KMS-11 (cell line): ENCODE results near the gene ZFAND3.

Experiments
- H2AFZ ChIP-seq: fragments of 200-600 bp; sonication (generic); 2 replicates; pipeline ENCODE4 v1.6.1; 2016; ENCODE audit warnings: antibody characterized with exemption, mixed run types, low read depth
- H3K27ac ChIP-seq: fragments of 200-600 bp; sonication (generic); 2 replicates; pipeline ENCODE4 v1.6.1; 2016; ENCODE audit warnings: mild to moderate bottlenecking, mixed run types
- H3K27me3 ChIP-seq: fragments of 200-600 bp; sonication (generic); 2 replicates; pipeline ENCODE4 v1.6.1; 2017; ENCODE audit warnings: mild to moderate bottlenecking, low read depth, mixed run types, moderate library complexity; ENCODE audit not compliant: insufficient read depth
- H3K36me3 ChIP-seq: fragments of 200-600 bp; sonication (generic); 2 replicates; pipeline ENCODE4 v1.6.1; 2017; ENCODE audit warnings: mild to moderate bottlenecking, mixed run types; ENCODE audit not compliant: insufficient read depth
- H3K4me1 ChIP-seq: fragments of 200-600 bp; sonication (generic); 2 replicates; pipeline ENCODE4 v1.6.1; 2016; ENCODE audit warnings: mild to moderate bottlenecking, low read depth, mixed run types; ENCODE audit not compliant: poor library complexity, severe bottlenecking
- H3K4me2 ChIP-seq: fragments of 200-600 bp; sonication (generic); 2 replicates; pipeline ENCODE4 v1.7.0; 2016; ENCODE audit warnings: mild to moderate bottlenecking, mixed run types
- H3K4me3 ChIP-seq: fragments of 200-600 bp; sonication (generic); IDR thresholded peaks from 2 replicates; pipeline ENCODE4 v1.6.1; 2017; ENCODE audit warnings: low read depth, low read length, mixed read lengths; ENCODE audit not compliant: insufficient read depth
- H3K79me2 ChIP-seq: fragments of 200-600 bp; sonication (generic); 2 replicates; pipeline ENCODE4 v1.6.1; 2016; ENCODE audit warnings: low read depth, mixed run types; ENCODE audit not compliant: insufficient read depth
- H3K9ac ChIP-seq: fragments of 200-600 bp; sonication (generic); 2 replicates; pipeline ENCODE4 v1.6.1; 2016; ENCODE audit warnings: mild to moderate bottlenecking, mixed run types
- H4K20me1 ChIP-seq: fragments of 200-600 bp; sonication (generic); 2 replicates; pipeline ENCODE4 v1.6.1; 2016; ENCODE audit warnings: mild to moderate bottlenecking, mixed run types; ENCODE audit not compliant: insufficient read depth
- CTCF ChIP-seq: fragments of 200-600 bp; sonication (generic); conservative IDR thresholded peaks from 2 replicates; pipeline ENCODE4 v1.6.1; 2017; ENCODE audit warnings: low read depth, mild to moderate bottlenecking, antibody characterized with exemption, low read length, moderate library complexity, mixed read lengths

ZFAND3 gene

GRCh38 chr6:37845026-37845911 is 25.7 kb downstream of the ZFAND3 start:
- Histone ChIP-seq H3K27me3 (no peaks in the 10 kb centered on the region), H4K20me1 (0 out of 2 replicates have a peak, but pooled peaks cover 3% of the 10 kb centered on the region), H3K4me2 (no peak overlapping the region), H3K4me3 (no peak overlapping the region), H3K27ac (no peak overlapping the region), H3K79me2 (peaks cover 47% of the 10 kb centered on the region), H2AFZ (no peak overlapping the region), H3K36me3 (no peaks in the 10 kb centered on the region), H3K4me1 (peaks cover 21% of the 10 kb centered on the region), H3K9ac (no peak overlapping the region)
- no peak for TF ChIP-seq CTCF

- H4K20me1 ChIP-seq: 0 out of 2 replicates have a peak, but pooled peaks cover 3% of the 10 kb centered on the region
- H3K36me3 ChIP-seq: no peaks in the 10 kb centered on the region
- H3K4me3 ChIP-seq: no peak overlapping the region
- no peaks in the 10 kb centered on the region for H3K27me3 ChIP-seq
- H3K4me2 ChIP-seq: no peak overlapping the region
- H3K79me2 ChIP-seq: peaks cover 43% of the 10 kb centered on the region
- H2AFZ ChIP-seq: no peak overlapping the region
- no peak for TF ChIP-seq CTCF
- H3K9ac ChIP-seq: no peak overlapping the region
- H3K27ac ChIP-seq: no peak overlapping the region
- peaks cover 15% of the 10 kb centered on the region for H3K4me1 ChIP-seq
Measured at GRCh38 chr6:37845930-37846329, 26.4 kb downstream of the ZFAND3 start.

GRCh38 chr6:37847704-37848103 is 28.2 kb downstream of the ZFAND3 start:
- no peak overlapping the region for H3K4me2 ChIP-seq
- TF ChIP-seq CTCF: no peak
- H3K4me3 ChIP-seq: no peak overlapping the region
- no peaks in the 10 kb centered on the region for H3K27me3 ChIP-seq
- H3K4me1 ChIP-seq: peaks cover 6% of the 10 kb centered on the region
- no peaks in the 10 kb centered on the region for H3K36me3 ChIP-seq
- no peak overlapping the region for H2AFZ ChIP-seq
- H3K79me2 ChIP-seq: peaks cover 32% of the 10 kb centered on the region
- H3K27ac ChIP-seq: no peak overlapping the region
- H3K9ac ChIP-seq: no peak overlapping the region
- H4K20me1 ChIP-seq: 0 out of 2 replicates have a peak, but pooled peaks cover 3% of the 10 kb centered on the region

- Histone ChIP-seq H2AFZ (no peak overlapping the region), H3K79me2 (peaks cover 32% of the 10 kb centered on the region), H3K27me3 (no peaks in the 10 kb centered on the region), H3K9ac (no peak overlapping the region), H3K4me2 (no peak overlapping the region), H3K4me1 (peaks cover 6% of the 10 kb centered on the region), H4K20me1 (0 out of 2 replicates have a peak, but pooled peaks cover 3% of the 10 kb centered on the region), H3K27ac (no peak overlapping the region), H3K4me3 (no peak overlapping the region), H3K36me3 (no peaks in the 10 kb centered on the region)
- no peak for TF ChIP-seq CTCF
Measured at GRCh38 chr6:37848371-37848770, 28.8 kb downstream of the ZFAND3 start.
